Iris pigment epithelial cell (primary cell): ENCODE results near the gene TTC21A.
"Not testable (repeated sequence)": the region's sequence is repeated elsewhere in the genome, so short reads cannot be mapped to it uniquely, and the experiment has no call there.

Experiments
- DNase-seq: peaks from one replicate; pipeline ENCODE4 v3.0.0-alpha.2; 2011; ENCODE audit warnings: low read depth

The TTC21A gene

DNA sequence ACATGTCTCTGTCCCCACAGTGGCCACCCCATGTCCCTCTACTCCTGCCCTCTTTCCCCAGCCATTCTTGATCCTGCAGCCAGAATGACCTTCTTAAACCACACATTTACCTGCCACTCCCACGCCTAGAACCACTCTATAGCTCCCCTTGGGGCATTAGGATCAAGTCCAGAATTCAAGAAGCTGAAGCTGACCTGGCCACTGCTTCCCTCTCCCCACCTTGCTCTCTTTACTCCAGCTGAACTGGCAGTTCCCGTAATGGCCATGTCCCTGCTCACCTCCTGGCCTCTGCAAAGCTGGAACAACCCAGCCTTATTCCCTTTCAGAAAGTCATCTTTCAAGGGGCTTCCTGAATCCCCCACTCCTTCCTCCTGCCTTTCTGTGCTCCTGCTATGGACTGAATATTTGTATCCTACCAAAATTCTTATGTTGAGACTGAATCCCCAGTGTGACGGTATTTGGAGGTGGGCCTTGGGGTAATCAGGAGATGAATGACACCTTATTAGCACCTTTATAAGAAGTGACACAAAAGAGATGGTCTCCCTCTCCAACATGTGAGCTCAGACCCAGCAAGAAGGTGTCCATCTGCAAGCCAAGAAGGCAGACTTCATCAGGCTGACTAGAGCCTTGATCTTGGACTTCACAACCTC is 42.1 kb downstream of the TTC21A start:
- no peak for DNase-seq

DNA sequence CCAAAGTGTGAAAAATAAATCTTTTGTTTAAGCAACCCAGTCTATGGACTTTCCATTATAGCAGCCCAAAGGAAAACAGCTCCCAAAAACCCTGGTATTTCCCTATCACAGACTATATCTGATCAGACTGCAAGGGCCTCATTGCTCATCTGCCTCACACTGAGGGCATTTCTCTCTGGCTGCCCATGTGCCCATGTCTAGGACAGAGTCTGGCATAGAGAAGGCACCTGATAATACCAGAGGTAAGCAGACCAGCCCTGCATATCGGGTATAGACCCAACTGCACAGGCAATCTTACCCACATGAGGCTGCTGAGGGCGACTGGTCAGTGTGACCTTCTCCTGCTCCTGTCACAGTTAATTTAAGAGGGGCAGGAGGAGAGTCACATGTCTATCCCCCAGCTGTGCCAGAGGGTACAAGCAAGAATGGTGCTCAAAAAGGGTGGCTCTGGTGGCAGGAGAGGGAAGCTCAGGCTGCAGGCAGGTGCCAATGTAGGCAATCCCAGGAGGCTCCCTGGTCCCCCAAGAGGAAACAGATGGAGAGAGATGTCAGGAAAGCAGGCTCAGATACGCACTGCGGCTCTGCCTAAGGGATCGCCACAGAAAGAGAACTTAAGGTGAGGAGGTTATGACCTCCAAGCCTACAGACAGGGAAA is 42.8 kb downstream of the TTC21A start:
- DNase-seq, result no peak

DNA sequence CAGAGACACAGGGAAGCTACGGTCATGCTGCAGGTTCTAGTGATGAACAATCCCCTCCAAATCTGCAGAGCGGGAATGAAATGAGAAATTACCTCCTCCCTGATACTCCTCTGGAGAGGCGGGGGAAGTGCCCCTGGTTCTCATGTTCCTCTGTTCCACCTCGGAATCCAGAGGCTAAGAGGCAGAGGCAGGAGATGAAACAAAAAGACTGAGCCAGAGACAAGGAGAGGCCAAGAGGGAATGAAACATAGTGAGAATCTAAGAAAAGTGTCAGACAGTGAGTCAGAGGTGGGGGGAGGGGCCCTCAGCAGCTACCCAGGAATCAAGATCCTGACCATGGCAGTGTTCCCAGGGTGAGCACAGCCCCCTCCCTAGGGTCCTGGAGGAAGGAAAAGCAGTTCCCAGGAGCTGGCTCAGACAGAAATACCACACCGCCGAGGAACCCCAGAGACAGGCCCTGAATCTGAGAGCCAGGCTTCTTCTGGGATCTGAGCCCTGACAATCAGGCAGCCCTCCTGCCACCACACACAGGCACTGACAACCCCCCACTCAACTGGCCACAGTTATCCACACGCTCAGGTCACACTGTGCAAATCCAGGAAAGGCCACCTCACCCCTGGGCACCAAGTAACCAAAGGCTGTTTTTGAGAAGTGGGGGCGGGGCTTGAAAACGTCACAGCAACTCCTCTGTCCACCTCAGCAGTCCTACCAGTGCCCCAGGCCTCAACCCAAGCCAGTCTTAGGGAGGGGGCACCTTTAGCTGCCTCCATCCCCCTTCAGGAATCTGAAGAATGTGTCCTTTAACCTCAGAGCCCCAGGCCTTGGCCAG is 43.5 kb downstream of the TTC21A start:
- DNase-seq, result peak; percentile 96

DNA sequence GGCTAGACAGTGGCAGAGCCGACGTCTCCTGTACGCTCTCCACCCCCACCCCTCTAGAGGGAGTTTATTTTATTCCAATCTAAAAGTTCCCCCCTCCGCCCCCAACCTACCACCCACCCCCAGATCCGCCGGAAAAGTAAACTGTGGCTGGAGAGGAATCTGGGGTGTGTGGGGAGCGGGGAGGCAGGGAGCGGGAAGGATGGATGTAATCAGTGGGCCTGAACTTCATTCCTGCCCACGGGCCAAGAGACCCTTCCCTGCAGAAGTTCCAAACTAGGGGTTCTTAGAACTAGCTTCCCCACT is 46.4 kb downstream of the TTC21A start:
- no peak for DNase-seq

DNA sequence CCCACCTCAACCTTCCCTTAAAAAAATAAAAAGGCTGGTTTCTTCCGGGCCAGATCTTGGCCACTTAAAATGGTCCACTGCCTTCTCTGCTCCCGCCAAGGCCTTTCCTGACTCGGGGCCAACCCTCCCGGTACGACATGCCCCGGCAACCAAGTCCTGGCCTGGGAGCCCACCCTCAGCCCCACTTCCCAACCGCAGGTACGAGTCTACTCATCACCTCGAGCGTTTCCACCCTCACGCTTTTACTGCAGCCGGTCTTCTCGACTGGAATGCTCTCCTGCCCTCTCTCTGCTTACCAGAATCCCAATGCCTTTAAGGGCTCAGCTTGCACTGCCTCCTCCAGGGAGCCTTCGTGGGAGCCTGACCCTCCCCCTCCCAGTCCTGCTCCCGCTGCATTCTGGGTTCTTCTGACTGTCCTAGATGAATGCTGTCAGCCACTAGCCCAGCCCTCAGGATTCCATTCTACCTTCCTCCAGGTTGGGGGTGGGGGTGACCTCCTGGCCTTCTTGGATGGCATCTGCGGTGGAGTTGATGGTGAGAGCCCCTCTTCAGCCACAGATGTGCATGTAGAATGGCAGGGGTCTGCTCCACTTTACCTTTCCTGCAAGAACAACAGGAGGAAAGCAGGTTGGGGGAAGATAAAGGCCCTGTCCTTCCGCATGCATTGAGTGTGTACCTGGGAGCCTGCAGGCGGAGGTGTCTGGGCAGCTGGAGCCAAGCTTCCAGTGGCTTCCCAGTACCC is 47.0 kb downstream of the TTC21A start:
- peak; percentile 68 for DNase-seq

DNA sequence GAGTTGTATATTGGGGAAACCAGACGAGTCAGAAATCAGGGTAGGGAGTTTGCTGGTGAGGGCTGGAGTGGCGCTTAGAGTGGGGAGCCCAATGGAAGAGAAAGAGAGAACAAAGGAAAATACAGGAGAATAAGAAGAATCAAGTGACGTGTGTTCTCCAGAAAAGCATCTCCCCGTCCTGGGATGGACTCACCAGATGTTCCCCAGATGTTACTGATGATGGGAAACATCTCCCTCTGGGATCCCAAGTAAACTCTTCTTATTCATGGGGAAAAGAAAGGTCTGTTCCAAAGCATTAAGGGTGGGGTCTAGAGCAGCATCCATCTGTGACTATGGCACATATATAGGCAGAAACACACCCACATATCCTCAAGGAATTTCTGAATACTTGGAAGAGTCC is 48.9 kb downstream of the TTC21A start:
- DNase-seq, result no peak

DNA sequence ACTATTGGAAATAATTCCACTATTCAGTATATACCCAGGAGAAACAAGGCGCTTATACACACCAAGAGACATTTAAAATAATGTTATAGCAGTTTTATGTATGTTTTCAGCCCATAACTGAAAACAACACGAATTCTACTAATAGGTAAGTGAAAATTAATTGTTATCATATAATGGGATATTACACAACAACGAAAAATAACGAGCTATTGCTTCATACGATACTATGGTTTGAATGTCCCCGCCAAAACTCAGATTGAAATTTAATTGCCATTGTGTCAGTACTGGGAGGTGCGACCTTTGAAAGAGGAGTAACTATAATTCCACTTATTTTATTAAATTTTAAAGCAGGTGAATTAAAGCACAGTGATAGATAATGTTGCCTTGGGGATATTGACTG is 49.9 kb downstream of the TTC21A start:
- DNase-seq, result no peak

DNA sequence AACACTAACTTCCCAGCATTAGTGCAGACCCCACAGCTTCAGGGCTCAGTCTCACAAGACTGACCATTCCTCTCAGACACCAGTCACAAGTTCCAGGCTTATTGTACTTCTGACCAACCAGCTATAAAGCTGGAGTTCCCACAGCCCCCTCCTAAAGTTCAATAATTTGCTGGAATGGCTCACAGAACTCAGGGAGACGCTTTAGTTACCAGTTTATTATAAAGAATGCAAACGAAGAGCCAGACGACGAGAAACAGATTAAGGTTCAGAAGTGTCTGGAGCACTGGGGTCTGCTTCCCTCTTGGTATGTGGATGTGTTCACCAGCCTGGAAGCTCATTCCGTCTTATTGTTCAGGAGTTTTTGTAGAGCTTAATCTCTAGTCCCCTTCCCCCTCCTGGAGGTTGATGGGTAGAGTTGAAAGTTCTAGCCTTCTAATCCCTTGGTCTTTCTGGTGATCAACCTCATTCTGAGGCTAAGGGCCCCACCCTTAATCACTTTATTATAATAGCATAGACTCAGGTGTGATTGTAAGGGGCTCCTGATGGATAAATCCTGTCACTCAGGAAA is 50.8 kb downstream of the TTC21A start:
- DNase-seq, result no peak

DNA sequence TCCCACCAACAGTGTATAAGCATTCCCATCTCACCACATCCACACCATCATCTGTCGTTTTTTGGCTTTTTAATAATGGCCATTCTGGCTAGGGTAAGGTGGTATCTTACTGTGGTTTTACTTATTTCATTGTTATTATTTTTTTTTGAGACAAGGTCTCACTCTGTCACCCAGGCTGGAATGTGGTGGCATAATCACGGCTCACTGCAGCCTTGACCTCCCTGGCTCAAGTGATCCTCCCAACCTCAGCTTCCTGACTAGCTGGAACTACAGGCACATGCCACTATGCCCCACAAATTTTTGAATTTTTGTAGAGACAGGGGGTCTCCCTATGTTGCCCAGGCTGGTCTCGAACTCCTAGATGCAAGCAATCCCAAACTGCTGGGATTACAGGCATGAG is 56.9 kb downstream of the TTC21A start:
- no peak for DNase-seq

DNA sequence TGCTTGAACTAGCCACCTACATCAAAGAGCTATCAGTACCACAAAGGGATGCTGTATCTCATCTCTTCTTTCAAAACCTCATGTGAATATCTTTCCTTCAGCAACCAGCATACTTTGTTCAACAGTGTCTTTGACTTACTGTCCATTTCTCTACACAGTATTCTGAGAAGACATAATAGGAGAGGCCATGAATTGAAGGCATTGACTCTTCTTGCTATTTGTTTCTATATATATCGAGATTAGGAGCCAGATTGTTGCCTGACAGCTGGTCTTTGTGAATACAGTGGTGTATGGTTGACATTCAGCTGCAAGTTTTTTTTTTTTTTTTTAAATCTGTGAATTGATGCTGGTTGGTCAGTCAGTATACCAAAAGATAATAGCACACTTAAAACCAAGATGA is 58.0 kb downstream of the TTC21A start:
- DNase-seq, result no peak

DNA sequence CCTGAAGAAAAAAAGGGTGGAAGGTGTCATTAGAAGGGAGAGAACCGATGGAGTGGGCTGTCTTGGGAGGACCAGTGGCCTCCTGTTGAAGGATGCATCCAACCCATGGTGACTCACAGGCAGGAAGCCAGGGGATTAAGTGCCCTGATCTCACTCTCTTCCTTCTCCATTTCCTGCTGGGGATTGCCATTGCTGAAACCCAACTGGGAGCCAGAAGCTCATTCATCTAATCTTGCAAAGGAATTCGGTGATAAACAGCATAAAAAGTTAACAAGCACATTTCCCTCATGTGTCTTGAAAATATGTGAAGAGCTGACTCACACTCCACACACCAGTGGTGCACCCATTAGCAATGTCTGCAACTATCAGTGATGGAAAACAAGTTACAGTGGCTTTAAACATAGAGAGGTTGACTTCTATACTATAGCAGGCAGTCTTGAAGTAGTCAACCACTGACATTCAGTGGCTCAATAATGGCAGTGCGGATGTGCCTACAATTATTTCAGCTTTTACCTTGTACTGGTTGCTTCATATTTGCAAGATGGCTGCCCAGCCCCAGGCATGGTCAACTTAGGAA is 58.7 kb downstream of the TTC21A start:
- DNase-seq, result peak; percentile 98

DNA sequence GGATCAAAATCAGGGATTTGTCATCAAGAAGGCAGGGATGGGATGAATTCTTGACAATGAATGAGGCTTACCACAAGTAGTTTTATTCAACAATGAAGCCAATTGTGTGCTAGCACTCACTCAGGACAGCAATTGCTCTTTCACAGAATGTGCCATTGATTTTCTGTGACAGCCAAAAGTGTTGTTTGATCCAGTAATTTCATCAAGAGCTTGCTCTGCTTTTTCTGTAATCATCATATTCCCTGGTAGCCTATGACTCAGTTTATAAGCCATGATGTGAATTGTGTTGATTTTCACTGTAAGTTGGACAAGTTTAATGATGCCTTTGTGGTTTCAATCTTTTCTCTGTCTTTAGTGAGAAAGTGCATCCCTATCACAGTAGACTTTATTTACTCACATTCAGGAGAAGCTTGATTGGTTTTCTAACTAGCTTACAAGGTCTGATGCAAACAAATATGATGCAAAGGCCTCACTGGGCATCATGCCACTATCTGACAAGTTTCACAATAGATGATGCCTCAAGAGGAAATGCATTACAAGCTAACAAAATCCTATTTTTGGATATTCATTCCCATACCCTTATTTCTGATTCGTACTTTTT is 59.6 kb downstream of the TTC21A start:
- peak; percentile 97 for DNase-seq

DNA sequence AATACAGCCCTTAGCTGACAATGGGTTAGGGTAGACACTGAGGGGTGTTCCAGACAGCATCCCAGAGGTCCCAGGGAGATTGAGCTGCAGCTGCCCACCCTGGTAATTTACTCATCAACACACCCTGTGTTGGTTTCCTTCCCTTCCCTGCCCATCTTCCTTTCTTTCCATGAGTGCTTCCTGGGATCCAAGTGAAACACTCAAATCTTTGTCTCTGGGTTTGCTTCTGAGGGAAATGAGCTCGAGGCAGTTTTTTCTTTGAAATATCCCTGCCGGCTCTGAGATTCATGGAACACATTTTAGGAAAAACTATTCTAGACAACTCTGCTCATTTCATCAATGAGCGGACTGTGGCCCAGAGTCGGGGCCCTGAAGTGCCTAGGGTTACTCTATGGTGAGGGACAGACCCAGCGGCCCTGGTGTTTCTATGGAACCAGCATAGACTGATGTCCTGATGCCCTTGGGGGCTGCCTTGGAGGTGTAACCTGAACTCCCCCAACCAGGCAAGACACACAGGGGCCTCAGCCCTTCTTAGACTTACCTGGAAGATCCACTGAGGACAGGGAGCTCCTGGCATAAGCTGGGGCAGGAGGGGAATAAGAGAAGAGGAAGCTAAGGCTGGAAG is 60.8 kb downstream of the TTC21A start:
- no peak for DNase-seq

DNA sequence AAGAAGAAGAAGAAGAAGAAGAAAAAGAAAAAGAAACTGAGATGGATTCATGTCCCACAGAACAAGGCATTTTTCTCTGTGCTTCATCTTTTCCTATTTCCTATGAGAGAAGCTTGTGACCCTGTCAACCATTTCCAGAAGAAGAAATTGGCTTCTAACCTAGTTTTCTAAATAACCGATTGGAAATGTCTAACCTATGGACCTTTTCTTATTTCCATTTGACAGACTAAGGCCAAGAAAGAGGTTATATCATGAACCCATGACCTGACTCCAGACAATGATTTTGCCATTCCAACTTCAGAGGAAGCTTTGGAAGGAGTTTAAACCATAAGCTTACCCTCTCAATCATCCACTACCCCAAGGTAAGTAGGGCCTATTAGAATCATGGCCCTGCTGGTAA is 62.2 kb downstream of the TTC21A start:
- no peak for DNase-seq

DNA sequence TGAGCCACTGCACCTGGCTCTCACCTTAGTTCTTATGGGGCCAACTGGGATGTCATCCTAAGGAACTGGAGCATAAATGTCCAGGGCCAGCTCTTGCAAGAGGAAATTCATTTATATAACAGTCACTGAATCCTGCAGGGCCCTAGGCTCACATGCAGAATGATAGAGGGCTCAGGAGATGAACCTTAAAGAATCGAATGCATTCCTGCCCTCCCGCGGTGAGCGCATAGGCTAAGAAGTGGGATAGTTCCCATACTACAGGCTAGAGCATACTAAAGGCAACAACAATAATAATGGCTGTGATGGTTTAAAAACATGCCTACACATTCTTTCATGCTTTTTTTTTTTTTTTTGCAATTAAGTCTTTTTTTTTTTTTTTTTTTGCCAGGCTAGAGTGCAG is 63.0 kb downstream of the TTC21A start:
- no peak for DNase-seq

DNA sequence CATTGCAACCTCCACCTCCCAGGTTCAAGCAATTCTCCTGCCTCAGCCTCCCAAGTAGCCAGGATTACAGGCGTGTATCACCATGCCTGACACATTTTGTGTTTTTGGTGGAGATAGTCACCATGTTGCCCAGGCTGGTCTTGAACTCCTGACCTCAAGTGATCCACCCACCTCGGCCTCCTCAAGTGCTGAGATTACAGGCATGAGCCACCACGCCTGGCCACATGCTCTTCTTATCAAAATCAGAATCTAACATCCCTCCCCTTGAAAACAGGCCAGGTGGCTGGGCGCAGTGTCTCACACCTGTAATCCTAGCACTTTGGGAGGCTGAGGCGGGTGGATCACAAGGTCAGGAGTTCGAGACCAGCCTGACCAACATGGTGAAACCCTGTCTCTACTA is 63.4 kb downstream of the TTC21A start:
- DNase-seq, result not testable (repeated sequence)

DNA sequence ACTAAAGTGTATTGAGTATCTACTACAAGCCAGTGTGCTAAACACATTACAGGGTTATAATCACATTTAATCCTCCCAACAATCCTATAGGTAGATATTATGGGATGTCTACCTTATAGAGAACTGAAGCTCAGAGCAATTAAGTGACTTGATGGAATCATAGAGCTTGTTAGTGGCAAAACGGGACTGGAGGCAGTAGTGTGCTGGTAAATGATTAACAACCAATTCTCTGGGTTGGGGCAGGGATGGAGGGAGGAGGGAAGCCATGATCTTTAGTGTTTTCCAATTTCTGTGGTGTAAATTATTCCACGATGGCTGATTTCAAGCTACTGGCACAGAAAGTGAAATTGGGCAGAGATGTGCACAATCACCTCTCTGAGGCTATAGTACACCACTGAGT is 64.4 kb downstream of the TTC21A start:
- no peak for DNase-seq

DNA sequence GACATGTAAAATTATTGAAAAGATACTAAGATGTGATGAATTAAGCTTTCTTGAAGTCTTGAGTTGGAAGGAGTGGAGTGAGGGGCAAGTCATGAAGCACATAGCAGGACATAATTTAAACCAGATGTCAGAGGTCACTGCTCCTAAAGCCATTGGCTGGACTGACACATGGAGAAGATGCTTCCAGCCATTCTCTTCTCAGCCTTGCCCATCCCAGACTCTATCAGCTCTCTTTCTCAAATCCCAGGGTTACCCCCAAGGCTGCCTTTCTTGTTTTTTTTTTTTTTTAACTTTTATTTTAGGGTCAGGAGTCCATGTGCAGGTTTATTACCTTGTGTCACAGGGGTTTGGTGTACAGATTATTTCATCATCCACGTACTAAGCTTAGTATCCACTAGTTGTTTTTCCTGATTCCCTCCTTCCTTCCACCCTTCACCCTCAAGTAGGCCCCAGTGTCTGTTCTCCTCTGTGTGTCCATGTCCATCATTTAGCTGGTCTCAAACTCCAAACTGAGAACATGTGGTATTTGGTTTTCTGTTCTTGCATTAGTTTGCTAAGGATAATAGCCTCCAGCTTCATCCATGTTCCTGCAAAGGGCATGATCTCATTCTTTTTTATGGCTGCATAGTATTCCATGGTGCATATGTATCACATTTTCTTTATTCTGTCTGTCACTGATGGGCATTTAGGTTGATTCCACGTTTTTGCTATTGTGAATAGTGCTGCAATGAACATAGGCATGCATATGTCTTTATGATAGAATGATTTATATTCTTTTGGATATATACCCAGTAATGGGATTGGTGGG is 66.0 kb downstream of the TTC21A start:
- DNase-seq, result no peak

DNA sequence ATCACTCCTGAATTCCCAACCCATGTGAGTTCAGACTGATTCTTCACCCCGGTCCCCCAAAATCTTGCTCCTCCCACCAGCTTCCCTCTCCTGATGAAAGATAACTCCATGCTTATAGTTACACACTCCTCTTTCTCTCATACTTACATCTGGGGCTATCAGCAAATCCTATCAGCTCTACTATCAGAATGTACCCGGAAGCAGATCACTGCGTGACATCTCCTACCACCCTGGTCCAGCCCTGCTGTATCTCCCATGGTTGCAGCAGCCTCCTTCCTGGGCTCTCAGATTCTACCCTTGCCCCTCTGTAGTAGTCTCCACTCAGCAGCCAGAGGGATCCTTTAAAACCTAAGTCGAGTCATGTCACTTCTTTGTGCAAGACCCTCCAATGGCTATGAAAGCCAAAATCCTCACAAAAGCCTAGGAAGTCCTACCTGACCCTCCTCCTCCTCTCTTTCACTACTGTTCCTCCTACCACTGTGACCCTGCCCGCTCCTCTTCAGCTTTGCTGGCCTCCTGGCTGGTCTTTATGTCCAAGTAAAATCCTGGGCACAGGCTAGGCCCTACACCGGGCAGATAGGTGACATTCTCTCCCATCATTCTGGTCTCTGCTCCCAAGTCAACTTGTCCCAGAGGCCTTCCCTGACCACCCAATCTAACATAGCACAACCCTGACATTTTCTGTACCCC is 68.7 kb downstream of the TTC21A start:
- no peak for DNase-seq
